HS-5 (cell line): ENCODE measurements around the gene TGFBR2.

Experiments
- DNase-seq: peaks from one replicate; pipeline ENCODE4 v3.0.0-alpha.2; 2012; ENCODE audit warnings: low read depth

Gene TGFBR2

DNA sequence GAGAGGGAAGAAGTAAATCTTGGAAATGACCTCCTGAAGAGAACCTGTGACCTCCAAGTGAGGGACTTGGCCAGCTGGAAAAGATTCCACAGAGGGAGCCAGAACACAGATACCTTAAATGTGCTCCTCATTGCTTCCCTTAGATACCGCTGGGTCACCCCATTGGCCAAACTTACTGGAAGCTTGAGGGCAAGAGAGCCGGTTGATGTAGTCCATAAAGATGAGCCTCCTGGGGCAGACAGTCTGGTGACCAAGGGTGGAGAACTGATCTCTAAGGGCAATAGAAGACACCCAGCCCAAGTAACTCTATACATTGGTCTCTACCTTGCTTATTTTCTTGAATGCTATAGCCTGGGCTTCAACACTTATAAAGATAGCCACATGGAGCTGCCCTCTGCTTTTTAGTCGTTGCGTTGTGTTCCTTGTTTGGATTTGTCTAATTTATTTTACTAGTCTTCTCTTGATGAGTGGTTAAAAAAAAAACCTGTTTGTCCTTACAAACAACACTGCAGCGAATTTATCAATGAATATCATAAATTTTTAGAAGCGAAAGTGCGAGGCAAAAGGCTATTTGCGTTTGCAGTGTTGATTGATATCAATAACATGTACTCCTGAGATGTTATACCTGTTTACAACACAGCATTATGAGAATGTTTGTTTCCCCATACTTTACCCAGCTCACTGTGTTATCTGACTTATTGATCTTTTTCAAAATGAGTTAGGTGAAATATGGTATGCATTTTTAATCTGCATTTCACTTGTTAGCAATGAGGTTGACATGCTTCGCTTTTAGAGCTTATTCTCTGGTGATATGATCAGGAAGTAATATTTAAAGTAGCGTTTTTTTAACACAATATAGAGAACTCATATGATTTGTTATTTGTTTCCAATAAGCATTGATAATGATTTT is 31.2 kb downstream of the TGFBR2 start:
- DNase-seq: no peak

DNA sequence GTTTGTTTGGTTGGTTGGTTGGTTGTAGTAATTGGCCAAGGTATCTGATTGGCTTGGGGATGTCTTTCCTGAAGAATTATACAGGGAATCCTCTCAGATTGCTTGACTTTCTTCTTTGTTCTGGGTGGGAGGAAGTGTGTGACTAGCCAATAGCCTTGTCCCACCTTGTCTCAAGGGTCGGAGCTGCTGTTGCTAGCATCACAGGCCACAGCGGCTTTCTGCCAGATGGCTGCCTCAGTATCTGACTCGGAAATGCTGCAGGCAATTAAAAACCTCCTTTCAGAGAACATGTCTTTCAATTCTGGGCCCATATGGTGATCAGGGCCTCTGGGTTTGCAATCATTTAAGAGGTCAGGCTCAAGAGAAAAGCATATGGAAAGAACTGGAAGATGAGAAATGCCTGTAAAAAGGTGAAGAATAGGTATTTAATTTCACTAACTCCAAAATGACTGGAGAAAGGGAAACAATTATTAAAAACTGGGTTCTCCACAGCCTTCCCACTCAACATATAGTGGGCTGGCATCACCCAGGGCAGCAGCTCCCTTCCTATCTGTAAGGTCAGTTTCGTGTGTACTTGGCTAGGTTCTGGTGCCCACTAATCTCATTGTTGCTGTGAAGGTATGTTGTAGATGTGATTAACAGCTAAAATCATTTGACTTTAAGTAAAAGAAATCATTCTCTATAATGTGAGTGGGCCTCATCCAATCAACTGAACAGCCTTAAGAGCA is 32.4 kb downstream of the TGFBR2 start:
- DNase-seq: no peak

DNA sequence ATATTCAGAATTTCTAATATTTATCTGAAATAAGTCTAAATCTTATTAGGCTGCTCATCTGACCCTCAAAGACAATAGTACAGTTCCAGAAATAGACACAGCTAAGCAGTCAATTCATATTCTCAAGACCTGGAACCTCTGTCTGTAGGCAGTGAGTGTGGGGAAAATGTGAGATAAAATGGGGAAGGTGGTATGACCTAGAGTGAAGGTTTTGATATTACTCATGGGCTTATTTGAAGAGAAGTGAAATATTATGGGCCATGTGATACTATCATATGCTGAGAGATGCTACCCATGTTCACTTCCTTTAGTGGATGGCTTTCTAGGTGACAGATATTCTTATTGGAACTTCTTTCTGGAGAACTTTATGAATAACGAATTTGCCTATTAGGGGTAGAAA is 33.5 kb downstream of the TGFBR2 start:
- DNase-seq: no peak

DNA sequence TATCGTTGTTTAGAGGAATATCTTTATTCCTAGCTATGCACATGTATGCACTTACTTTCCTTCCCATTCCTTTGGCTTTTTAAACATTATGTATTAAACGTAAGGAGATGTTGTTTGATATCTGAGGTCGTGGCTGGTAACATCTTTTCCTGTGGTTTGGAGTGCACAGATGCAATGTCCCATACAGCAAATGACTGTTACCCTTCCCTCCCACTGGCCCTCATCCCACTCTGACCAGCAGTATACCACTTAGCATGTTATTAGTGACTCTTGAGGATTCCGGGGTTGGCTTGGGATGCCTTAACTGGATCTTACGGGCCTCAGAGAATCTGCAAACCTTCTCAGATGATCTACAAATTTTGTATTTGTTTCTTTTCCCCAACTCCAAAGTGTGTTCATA is 34.5 kb downstream of the TGFBR2 start:
- DNase-seq: no peak

DNA sequence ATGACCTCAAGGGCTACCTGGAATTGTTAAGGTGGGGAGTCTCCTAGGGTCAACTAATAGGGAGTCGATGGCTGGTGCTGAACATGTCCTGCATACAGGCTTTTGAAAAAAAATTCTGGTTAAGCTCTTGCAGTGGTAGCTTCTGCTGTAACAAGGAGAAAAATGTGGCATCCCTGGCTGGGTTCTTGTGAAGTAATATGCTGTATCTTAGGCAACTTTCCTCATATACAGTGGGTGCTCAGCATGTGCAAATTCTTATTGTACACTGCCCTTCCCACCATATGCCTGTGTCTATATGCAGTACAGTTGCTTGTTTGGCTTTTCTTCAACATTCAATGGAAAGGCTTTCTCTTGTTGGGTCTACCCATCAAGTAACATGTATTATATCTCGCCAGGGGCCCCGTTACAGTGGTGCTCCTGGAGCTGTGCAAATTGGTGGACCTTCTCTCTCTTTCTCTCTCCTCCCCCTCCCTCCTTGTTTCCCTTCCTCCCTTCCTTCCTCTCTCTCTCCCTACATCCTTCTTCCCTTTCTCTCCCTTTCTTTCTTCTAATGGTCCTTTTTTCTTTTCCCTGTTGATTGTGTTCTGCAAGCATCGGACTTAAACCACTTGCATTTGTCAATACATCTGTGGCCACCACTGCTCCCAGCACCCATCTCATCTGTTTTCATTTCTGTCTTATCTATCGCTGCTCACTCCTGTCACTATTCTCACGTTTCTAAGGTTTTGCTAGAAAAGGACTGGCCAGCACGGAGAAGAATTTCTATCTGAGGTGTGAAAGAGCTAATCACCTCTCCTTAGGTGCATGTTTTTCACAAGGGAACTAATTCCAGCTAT is 35.2 kb downstream of the TGFBR2 start:
- no peak for DNase-seq

DNA sequence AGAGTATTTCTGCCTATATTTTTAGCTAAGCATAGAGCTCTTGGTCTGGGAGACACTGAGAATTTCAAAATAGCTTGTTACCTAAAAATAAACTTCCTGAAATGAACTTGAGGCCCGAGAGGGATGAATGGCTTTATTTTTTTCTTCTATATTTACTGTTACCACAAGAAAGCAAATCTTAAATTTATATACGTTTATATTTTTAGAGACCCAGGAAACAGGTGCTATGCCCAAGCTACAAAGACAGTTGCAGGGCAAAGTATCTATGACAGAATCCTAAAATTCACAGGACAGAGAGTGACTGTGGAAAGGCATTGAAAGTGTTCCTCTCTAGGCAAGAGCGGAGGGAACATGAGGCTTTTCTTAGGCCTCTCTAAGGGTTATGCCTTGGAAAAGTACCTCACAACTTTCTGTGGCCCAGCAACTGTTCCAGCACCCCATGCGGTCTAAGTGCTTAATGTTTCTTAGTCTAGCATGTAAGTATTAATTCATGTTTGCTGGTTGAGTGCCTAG is 36.5 kb downstream of the TGFBR2 start:
- DNase-seq: no peak

DNA sequence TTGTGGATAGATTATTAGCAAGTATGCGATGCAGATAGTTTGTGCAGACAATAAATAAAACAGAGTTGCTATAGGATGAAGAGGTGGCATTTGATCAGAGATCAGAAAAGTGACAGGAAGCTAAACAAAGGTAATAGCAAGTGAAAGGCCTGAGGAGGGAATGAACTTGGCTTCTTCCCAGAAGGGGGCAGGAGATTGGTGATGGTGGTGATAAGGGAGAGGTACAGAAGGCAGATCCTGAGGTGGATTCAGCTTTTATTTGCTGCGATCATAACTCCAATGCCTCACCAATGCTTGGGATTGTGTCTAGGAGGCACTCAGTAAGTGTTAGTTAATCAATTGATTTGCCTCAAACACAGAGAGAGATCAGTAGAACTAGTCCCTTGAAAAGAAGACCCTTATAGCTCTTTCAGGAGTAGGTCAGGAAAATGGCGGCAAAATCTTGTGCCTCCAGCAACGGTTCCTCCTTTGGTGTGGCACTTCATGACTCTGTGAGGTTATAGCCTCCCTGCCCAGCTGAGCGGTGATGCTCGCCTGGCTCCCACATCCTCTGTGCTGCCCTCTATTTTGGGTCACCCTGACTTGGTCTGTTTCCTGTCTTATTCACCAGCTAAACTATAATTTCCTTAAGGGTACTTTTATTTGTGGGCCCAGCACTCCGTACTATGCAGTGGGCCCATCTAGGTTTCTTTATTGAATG is 37.5 kb downstream of the TGFBR2 start:
- DNase-seq: no peak

DNA sequence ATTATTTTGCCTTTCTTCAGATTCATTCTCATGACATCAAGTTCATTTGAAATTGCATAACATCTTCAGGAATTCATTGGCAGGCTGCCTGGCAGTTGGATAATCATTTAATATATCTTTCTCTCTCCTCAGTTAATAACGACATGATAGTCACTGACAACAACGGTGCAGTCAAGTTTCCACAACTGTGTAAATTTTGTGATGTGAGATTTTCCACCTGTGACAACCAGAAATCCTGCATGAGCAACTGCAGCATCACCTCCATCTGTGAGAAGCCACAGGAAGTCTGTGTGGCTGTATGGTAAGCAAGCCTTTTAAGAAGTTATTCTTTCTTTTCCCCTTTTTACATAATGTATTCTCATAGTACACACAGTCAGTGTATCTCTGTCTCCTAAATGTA is 38.2 kb downstream of the TGFBR2 start:
- DNase-seq: no peak

DNA sequence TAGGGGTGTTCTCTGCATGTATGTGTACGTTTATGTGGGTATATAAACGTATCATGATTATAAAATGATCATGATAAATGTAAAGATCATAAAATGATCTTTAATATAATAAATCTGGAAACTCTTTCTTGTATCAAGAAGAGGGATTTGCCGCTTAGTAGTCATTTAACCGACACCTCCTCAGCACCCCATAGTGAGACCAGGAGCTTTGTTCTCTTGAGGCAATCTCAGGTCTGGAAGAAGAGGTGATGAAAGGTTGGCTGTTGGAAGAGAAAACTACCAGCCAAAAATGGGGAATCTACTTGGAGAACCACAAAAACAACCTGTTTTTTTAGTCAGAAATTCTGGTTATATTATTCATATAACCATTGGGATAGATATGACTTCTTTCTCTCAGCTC is 38.7 kb downstream of the TGFBR2 start:
- no peak for DNase-seq

DNA sequence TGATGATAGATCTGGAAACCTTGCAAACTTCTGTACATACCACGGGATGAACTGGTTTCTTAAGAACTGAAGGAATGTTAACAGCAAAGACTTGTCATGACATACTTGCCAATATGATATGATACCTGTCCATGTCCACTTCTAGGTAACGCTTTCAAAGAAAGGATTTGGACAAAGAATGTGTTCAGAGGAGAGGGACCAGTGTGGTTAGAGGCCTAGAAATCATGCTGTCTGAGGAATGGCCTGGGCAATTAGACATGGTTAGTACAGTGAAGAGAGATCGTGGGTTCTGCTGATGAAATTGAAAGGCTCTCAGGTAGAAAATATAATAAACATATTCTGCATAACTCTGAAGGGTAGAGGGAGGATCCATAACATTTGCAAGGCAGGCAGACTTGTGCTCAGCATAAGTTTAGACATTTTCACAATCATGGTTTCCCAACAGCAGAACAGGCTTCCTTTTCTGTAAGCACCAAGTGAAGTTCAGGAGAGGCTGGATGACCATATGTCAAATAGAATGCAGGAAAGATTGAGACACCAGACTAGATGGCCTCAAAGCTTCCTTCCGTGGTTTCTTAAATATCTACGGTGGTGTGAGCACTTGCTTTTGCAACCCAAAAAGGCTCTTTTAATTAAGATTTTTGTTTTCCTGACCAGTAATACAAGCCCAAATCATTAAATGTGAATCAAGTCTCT is 39.9 kb downstream of the TGFBR2 start:
- DNase-seq: no peak

DNA sequence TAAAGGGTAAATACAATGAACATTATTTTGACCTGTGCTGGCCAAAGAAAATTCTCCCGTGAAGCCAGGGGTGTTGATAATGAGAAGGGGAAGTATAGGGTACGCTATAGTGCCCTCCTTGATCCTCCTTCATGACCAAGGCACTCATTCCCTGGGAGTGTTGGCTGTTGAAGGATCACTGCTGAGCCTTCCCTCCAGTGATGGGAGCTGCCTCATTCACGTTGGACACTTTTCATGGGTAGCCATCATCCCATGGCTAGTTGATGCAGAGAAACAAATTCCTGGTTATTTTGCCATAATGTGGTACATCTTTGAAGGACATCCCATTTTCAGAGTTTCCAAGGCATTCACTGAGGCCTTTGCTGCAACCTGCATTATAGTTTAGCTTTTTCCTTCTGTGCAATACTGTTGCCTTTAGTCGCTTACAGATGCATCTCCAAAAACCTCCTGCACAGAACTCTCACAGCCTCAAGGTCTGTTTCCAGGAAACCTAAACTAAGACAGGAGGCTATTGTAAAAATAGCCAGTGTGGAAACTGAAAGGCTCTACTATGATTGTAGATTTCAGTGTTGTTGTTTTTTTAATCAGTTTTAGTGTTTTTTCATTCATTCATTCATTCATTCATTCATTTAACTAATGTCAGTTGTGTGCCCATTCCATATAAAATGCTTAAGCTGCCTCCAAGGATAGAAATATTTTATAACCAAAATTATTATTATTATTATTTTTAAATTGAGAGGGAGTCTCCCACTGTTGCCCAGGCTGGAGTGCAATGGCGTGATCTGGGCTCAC is 40.8 kb downstream of the TGFBR2 start:
- DNase-seq: no peak

DNA sequence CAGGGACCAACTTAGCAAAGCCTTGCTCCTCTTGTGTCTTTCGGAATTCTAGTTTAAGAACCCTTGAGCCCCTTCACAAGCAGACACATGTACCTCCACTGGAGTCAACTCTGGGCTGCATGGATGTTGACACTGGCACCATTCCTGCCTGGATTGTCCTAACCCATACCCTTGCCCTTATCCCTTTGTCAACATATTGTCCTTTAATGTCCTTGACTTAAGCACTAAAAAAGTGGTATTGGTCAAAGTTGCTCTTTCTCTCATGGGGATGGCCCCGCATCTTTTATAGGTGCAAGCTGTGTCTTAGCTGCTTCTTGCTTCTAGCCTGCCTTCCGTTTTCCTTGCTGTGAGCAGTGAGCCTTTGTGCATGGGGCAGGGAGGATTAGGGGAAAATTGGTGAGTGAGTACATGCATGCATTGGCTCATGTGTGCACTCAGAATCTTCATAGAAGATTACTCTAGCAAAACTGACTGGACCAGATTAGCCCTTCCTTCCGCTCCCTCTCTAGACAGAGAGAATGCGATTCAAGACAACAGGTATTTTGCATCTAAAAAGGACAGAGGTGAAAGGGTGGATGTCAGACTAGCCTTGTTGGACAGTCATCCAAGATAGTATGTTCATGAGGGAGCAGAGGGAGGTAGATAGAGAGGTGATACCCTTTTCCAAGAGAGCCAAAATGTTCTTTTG is 42.4 kb downstream of the TGFBR2 start:
- no peak for DNase-seq

DNA sequence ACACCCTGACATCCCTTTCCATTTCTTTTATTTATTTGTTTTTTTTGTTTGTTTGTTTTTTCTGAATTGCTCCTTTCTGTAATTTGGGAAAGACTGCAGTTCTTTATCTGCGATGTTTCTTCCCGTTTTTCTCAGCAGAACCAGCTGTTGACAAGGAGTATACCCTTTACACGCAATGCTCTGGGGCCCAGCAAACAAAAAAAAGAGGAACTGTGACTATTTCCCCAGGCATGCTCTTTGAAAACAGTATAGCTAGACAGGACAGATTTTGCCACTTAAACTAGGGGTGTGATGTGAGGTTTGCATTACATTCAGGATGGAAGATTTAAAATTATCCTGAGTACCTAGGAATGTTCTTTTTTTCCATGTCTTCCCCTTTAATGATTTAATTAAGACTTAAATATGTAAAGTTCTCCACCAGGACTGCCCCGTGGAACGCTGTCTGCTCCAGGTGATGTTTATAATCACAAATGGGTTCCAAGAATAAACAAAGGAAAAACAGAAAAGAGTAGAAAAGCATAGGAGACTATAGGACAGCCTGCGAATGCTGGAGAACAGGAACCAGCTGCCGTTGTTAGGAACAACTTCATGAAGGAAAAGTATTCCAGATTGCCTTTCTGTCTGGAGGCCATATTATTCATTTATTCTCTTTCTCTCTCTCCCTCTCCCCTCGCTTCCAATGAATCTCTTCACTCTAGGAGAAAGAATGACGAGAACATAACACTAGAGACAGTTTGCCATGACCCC is 43.3 kb downstream of the TGFBR2 start:
- no peak for DNase-seq

DNA sequence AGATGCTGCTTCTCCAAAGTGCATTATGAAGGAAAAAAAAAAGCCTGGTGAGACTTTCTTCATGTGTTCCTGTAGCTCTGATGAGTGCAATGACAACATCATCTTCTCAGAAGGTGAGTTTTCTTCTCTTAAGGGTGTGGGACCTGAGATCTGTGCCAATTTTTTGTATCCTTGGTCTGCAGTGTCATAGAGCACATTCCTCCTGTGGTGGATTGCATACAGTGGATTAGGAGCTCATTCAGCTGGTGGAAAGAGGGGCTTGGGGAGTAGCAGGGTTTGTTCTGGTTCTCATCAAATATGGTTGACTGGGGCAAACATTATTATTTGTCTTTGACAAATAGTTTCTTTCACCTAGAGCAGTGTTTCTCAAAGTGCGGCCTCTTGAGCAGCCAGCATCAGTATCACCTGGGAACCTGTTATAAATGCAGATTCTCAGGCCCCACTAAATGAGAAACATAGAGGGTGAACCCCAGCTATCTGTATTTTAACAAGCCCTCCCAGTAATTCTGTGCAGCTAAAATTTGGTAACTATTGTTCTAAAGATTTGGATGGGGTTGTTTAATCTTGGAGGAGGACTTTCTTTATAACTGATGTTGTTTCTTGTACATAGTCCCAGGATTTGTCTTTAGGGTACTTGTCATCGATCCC is 44.1 kb downstream of the TGFBR2 start:
- DNase-seq: no peak

DNA sequence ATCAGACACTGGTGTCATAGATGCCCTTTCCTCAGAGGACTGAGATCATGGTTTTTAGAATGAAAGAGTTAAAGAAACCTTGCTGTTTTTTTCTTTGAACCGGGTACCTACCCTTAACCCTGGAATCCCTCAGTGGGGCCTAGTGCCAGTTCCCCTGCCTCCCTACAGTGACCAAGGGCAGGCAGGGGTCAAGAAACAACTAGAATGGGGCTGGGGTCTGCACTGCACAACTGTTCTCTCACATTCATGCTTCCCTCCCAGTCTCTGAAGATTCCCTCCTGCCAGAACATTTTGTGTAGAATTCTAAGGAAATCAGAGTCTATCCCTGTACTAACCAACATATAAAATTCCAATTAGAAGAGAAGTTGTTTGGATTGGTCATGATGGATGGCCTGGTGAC is 47.9 kb downstream of the TGFBR2 start:
- DNase-seq: no peak

DNA sequence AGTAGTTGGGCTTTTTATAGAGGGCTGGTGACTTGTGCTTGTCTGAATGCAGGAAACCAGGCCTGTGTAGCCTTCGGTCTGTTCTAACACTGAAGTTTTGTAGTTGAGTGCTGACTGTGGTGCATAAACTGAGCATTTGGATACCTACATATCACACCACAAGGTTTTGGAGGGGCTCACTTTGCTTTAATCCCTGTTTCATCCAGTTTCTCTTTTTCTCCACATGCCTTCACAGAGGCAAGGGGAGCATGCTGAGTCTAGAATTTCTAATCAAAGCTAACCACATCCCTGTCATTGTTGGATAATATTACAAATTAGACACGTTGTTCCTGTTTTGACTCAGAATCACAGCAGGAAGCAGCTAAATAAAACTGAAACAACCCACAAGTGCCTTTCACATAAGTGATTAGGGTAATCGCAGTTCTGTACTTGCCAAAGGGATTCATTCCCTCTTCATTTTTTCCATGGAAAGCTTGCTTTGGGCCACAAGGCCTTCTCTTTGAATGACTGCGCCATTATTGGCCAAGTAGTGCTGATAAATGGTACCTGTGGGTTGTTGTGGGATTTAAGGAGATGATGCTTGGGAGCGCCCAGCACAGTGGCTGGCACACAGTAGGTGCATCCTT is 48.9 kb downstream of the TGFBR2 start:
- no peak for DNase-seq

DNA sequence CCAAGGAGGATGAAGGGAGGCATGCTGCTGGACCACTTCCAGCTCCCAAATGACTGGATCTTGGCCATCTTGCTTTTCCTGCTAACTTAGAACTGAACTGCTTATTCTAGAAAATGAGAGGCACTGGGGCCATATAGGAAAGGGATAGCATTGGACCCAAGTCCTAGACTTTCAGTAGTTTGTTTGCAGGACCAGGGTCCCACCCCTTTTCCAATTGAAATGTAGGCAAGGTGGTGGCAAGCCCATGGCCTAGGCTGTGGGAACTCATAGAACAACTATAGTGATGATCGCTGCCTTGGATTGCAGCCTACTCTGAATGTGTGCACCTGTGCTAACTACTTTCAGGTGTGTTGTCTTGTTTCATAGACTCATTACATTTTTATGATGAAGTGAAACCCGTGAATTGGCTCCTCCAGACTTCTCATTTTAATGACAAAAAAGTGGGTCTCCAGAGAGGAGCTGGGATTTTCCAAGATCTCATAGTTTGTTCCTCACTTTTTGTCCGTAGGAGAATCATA is 50.3 kb downstream of the TGFBR2 start:
- DNase-seq: no peak

DNA sequence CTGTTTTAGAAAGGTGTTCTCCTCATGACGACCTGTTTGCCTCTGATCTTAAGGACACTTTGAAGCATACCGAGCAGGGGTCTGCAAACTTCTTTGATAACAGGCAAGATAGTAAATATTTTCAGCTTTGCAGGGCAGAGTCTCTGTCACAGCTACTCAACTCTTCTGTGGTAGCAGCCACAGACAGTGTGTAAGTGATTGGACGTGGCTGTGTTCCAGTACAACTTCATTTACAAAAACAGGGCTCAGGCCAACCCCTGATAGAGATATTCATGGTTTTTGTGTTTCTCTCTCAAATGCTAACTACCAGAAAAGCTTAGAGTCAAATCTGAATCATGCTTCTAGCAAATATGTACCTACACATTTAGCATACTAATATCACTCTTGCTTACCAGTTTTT is 51.5 kb downstream of the TGFBR2 start:
- DNase-seq: no peak
